Measurements from ENCODE around the gene ACOX3. TPM values are rescaled to one million over a fixed set of nuclear protein-coding genes. Genes with fewer than 3 reads are reported as not detected.

ACOX3 gene
- total RNA-seq, 1 donor from 2014 or later: 16.6 TPM

DNA sequence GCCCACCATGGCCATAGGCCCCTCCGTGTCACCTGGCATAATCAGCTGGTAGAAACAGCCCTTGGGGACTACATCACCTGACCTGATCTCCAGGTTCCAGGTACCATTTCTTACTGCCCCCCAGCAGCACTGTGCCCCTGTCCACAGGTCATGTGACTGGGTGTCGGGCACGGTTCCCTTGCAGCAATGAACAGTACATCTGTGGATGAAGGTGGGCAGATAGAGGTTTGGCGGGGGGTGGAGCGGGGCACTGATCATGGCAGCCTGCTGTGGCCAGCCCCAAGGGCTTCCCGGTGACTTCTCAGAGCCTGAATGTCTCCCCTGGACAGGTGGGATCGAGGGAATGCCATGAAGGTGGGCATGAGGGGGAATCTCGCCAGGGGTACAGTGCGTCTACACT lies 37.8 kb upstream of the ACOX3 start:
- H3K27ac Mint-ChIP-seq (ENCODE audit: unreplicated experiment): peak overlapping the region; percentile 67
- no peak overlapping the region for H3K4me3 Mint-ChIP-seq
- peaks cover 4% of the 10 kb centered on the region for H3K4me1 Mint-ChIP-seq
- no peak for DNase-seq (ENCODE audit: low read depth, low spot score)
- peaks cover 3% of the 10 kb centered on the region for H3K36me3 Mint-ChIP-seq (ENCODE audit: low read depth)
- no peaks in the 10 kb centered on the region for H3K27me3 Mint-ChIP-seq (ENCODE audit: low read depth)
- TF ChIP-seq, protein P1, sequence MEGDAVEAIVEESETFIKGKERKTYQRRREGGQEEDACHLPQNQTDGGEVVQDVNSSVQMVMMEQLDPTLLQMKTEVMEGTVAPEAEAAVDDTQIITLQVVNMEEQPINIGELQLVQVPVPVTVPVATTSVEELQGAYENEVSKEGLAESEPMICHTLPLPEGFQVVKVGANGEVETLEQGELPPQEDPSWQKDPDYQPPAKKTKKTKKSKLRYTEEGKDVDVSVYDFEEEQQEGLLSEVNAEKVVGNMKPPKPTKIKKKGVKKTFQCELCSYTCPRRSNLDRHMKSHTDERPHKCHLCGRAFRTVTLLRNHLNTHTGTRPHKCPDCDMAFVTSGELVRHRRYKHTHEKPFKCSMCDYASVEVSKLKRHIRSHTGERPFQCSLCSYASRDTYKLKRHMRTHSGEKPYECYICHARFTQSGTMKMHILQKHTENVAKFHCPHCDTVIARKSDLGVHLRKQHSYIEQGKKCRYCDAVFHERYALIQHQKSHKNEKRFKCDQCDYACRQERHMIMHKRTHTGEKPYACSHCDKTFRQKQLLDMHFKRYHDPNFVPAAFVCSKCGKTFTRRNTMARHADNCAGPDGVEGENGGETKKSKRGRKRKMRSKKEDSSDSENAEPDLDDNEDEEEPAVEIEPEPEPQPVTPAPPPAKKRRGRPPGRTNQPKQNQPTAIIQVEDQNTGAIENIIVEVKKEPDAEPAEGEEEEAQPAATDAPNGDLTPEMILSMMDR (conservative IDR thresholded peaks at IDR 0.05): no peak
- H3K9me3 Mint-ChIP-seq: no peaks in the 10 kb centered on the region

DNA sequence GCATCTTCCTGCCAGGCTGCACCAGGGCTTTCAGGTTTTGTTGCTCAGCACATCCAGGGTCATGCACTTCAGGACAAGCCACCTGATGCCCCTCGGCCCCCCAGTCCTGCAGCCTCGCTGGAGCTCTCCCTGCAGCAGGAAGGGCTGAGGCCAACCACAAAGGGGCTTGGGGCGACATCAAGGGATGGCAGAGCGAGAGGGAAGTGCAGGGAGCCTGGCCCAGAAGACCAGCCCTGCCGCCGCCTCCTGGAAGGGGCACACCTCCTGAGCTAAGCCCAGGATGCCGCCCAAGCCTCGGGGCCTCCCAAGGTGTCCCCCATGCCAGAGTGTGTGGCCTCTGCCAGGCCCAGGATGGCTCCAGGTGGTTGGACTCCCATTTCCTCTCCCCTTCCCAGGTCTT lies 37.2 kb upstream of the ACOX3 start:
- H3K9me3 Mint-ChIP-seq: no peaks in the 10 kb centered on the region
- no peak for DNase-seq (ENCODE audit: low read depth, low spot score)
- TF ChIP-seq, protein P1 (conservative IDR thresholded peaks at IDR 0.05): no peak
- peaks cover 3% of the 10 kb centered on the region for H3K36me3 Mint-ChIP-seq (ENCODE audit: low read depth)
- H3K4me1 Mint-ChIP-seq: peaks cover 4% of the 10 kb centered on the region
- H3K27ac Mint-ChIP-seq (ENCODE audit: unreplicated experiment): no peak overlapping the region
- H3K27me3 Mint-ChIP-seq (ENCODE audit: low read depth): no peaks in the 10 kb centered on the region
- H3K4me3 Mint-ChIP-seq: no peak overlapping the region

DNA sequence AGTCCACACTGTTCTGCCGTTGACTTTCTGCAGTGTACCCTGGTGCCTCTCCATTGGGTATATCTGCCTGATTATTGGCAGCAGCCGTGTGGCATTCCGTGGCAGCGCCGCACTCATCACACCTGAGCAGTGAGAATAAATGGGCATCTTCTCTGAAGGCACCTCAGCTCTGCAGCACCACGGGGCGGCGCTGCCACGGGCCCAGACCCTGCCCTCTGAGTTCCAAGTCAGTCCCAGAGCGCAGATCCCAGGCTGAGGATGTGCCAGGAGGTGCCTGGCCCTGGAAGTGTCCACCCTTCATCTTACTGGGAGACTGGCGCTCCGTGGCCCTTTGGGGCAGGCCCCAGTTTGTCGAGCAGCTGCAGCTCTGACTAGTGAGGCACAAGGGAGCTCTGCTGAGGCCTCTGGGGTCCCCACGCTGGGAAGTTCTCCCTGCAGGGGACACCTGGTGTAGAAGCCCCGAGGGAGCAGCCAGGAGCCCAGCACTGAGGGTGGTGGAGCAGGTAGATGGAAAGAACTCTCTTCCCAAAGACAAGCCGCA lies 36.6 kb upstream of the ACOX3 start:
- no peak overlapping the region for H3K27ac Mint-ChIP-seq (ENCODE audit: unreplicated experiment)
- peaks cover 4% of the 10 kb centered on the region for H3K4me1 Mint-ChIP-seq
- no peak overlapping the region for H3K4me3 Mint-ChIP-seq
- TF ChIP-seq, protein P1 (conservative IDR thresholded peaks at IDR 0.05): no peak
- H3K27me3 Mint-ChIP-seq (ENCODE audit: low read depth): no peaks in the 10 kb centered on the region
- peaks cover 3% of the 10 kb centered on the region for H3K36me3 Mint-ChIP-seq (ENCODE audit: low read depth)
- DNase-seq (ENCODE audit: low read depth, low spot score): no peak
- H3K9me3 Mint-ChIP-seq: no peaks in the 10 kb centered on the region

DNA sequence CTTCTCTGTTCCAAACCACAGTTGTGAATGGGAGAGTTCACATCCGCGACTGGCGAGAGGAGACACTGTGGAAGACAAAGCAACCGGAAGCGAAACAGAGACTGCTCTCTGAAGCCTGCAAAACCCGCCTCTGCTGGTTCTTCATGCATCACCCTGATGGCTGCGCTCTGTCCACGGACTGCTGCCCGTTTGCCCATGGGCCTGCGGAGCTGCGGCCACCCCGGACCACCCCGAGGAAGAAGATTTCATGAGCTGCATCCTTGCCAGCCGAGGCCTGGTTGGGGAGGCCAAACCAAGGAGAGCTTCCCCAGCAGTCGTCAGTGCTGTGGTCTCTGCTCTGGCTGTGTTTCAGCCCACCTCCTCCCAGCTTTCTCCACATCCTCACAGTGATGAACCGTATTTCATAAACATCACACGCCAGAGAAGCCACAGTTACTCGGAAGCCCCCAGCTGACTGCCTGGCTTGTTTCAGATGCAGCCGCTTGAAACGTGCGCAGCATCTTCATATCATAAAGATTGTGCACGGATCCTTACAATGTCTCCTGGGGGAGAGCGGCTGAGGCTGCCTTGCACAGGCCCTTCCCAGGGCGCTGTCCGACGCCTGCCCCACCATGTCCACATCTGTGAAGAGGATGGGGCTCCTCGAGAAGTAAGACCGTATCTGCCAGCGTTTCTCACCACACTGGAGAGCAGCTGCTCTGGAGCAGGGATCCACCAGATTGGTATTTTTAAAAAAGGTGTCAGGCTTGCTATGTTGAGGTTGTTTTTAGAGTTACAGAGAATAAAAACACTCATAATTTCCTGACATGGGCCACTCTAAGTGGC lies 35.4 kb upstream of the ACOX3 start:
- Mint-ChIP-seq H3K27ac (ENCODE audit: unreplicated experiment) (no peak overlapping the region), H3K27me3 (ENCODE audit: low read depth) (no peaks in the 10 kb centered on the region), H3K4me3 (no peak overlapping the region), H3K9me3 (no peaks in the 10 kb centered on the region), H3K36me3 (ENCODE audit: low read depth) (peaks cover 3% of the 10 kb centered on the region), H3K4me1 (peaks cover 4% of the 10 kb centered on the region)
- DNase-seq (ENCODE audit: low read depth, low spot score): no peak
- TF ChIP-seq, protein P1 (conservative IDR thresholded peaks at IDR 0.05): no peak

DNA sequence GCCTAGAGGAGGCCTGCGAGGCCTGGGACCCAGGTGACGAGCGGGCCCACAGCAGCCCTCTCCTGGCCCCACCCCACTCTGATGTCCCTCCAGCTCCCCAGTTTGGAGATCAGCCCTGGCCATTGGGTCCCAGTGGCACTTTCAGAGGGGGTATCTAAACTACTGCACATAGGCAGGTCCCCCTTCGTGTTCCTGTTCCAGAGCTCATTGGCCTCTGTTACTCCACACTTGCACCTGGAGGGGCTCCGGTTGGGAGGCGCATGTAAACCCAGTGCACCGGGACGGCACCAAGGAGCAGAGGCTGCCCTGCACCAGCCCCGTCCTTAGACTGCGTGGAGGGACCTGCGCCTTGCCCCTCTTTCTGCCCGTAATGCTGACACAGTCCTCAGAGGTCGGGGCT lies 34.3 kb upstream of the ACOX3 start:
- TF ChIP-seq, protein P1 (conservative IDR thresholded peaks at IDR 0.05): no peak
- no peak for DNase-seq (ENCODE audit: low read depth, low spot score)
- H3K27ac Mint-ChIP-seq (ENCODE audit: unreplicated experiment): peak overlapping the region; percentile 67
- H3K9me3 Mint-ChIP-seq: no peaks in the 10 kb centered on the region
- H3K36me3 Mint-ChIP-seq (ENCODE audit: low read depth): peaks cover 3% of the 10 kb centered on the region
- H3K27me3 Mint-ChIP-seq (ENCODE audit: low read depth): no peaks in the 10 kb centered on the region
- peaks cover 4% of the 10 kb centered on the region for H3K4me1 Mint-ChIP-seq
- no peak overlapping the region for H3K4me3 Mint-ChIP-seq

Data from neural crest cell (in vitro differentiated cells).